Fibroblast of lung (primary cell): ENCODE data around the gene RFTN2. TPM values are rescaled to one million over a fixed set of nuclear protein-coding genes. Genes with fewer than 3 reads are reported as not detected.
"Not testable (repeated sequence)": the region's sequence is repeated elsewhere in the genome, so short reads cannot be mapped to it uniquely, and the experiment has no call there.

ENCODE experiments used
- DNase-seq, 2 donors: peaks; one replicate each; pipeline versions ENCODE4 v3.0.0 to v3.0.0-alpha.2; 2010; ENCODE audit warnings: low read depth in 2 of 2
- H2AFZ ChIP-seq: 2 replicates; pipeline ENCODE4 v1.5.1; 2012; ENCODE audit warnings: low read length, control low read depth, inconsistent platforms
- H3K27ac ChIP-seq: 2 replicates; pipeline ENCODE4 v1.5.1; 2011; ENCODE audit warnings: low read length, control low read depth; ENCODE audit not compliant: insufficient read depth
- H3K27me3 ChIP-seq: 2 replicates; pipeline ENCODE4 v1.5.1; 2011; ENCODE audit warnings: mild to moderate bottlenecking, low read length; ENCODE audit not compliant: control insufficient read depth, insufficient read depth
- H3K36me3 ChIP-seq: 2 replicates; pipeline ENCODE4 v1.5.1; 2011; ENCODE audit warnings: low read length; ENCODE audit not compliant: control insufficient read depth, insufficient read depth
- H3K4me1 ChIP-seq: 2 replicates; pipeline ENCODE4 v1.5.1; 2011; ENCODE audit warnings: low read length; ENCODE audit not compliant: control insufficient read depth, insufficient read depth; ENCODE audit errors: extremely low read depth
- H3K4me2 ChIP-seq: 2 replicates; pipeline ENCODE4 v1.5.1; 2011; ENCODE audit warnings: low read length, control low read depth; ENCODE audit not compliant: insufficient read depth; ENCODE audit errors: extremely low read depth
- H3K4me3 ChIP-seq, 4 experiments: fragments of 200-600 bp in 1 of 4; sonication (generic) in 1 of 4; replicated peaks in 1 of 4; 2 replicates each; pipeline ENCODE4 v1.5.1; 2011 to 2016; ENCODE audit warnings: low read length in 4 of 4, low read depth in 3 of 4, mild to moderate bottlenecking in 3 of 4, control low read depth in 2 of 4, inconsistent platforms in 1 of 4, mixed read lengths in 1 of 4; ENCODE audit not compliant: insufficient read depth in 1 of 4; ENCODE audit errors: control extremely low read depth in 1 of 4
- H3K79me2 ChIP-seq: 2 replicates; pipeline ENCODE4 v1.5.1; 2012; ENCODE audit warnings: mild to moderate bottlenecking, low read length, inconsistent platforms; ENCODE audit not compliant: control insufficient read depth, insufficient read depth
- H3K9ac ChIP-seq: 2 replicates; pipeline ENCODE4 v1.5.1; 2011; ENCODE audit warnings: mild to moderate bottlenecking, low read length, control low read depth; ENCODE audit not compliant: insufficient read depth
- H3K9me3 ChIP-seq: 2 replicates; pipeline ENCODE4 v1.5.1; 2012; ENCODE audit warnings: low read depth, low read length; ENCODE audit not compliant: control insufficient read depth, insufficient read depth
- H4K20me1 ChIP-seq: 2 replicates; pipeline ENCODE4 v1.5.1; 2011; ENCODE audit warnings: low read length; ENCODE audit not compliant: control insufficient read depth, insufficient read depth; ENCODE audit errors: extremely low read depth
- CTCF ChIP-seq, 2 donors: IDR thresholded peaks in 1 of 2; conservative IDR thresholded peaks in 1 of 2; 1 replicate in 1 of 2; 2 replicates in 1 of 2; pipeline ENCODE4 v1.5.1; 2011 to 2012; ENCODE audit warnings: low read length in 2 of 2, control low read depth in 1 of 2, inconsistent platforms in 1 of 2, low read depth in 1 of 2, mild to moderate bottlenecking in 1 of 2
- EZH2 ChIP-seq: IDR thresholded peaks from 2 replicates; pipeline ENCODE4 v1.5.1; 2012; ENCODE audit warnings: low read length, control low read depth, mild to moderate bottlenecking; ENCODE audit errors: missing control alignments
- polyA plus RNA-seq, 2 donors: library from polyadenylated mRNA; depleted of rRNA in 1 of 2; stranded (reverse) in 1 of 2; unstranded in 1 of 2; fragments of >200 nt; gene quantifications; 2 replicates each; pipeline ENCODE4 v1.2.1, GENCODE V29; 2011 to 2012; ENCODE audit warnings: missing spikeins in 1 of 2
- total RNA-seq: library from RNA; depleted of rRNA; stranded (reverse); fragments of >200 nt; gene quantifications from 2 replicates; pipeline ENCODE4 v1.2.1, GENCODE V29; 2014

RFTN2 gene
- total and polyA plus RNA-seq, 2 donors (not counting 1 experiment from before 2014, with no cell fraction given): 0.95 to 10.2 TPM

- H3K27ac ChIP-seq: no peak overlapping the region
- DNase-seq: no peak
- no peaks in the 10 kb centered on the region for H3K9me3 ChIP-seq
- H4K20me1 ChIP-seq: no peaks in the 10 kb centered on the region
- no peak overlapping the region for H2AFZ ChIP-seq
- H3K4me2 ChIP-seq: no peak overlapping the region
- no peak overlapping the region for H3K9ac ChIP-seq
- TF ChIP-seq CTCF (conservative IDR thresholded peaks at IDR 0.05 in 1 of 2, IDR thresholded peaks at IDR 0.05 in 1 of 2; ENCODE audit: low read depth in 1 of 2, low read length in 2 of 2) (no peak), EZH2 (no peak)
- H3K79me2 ChIP-seq: no peaks in the 10 kb centered on the region
- H3K27me3 ChIP-seq: no peaks in the 10 kb centered on the region
- H3K4me1 ChIP-seq: no peaks in the 10 kb centered on the region
- no peaks in the 10 kb centered on the region for H3K36me3 ChIP-seq
- no peak overlapping the region for H3K4me3 ChIP-seq
Observed at GRCh38 chr2:197641666-197642065, 33.7 kb downstream of the RFTN2 start.

- not testable (repeated sequence) for DNase-seq, H3K4me2 ChIP-seq, H4K20me1 ChIP-seq, H2AFZ ChIP-seq, H3K4me1 ChIP-seq, H3K79me2 ChIP-seq, H3K27me3 ChIP-seq, H3K4me3 ChIP-seq, H3K27ac ChIP-seq, H3K9ac ChIP-seq, H3K36me3 ChIP-seq, H3K9me3 ChIP-seq
Observed at GRCh38 chr2:197640571-197641122, 34.7 kb downstream of the RFTN2 start.

DNA sequence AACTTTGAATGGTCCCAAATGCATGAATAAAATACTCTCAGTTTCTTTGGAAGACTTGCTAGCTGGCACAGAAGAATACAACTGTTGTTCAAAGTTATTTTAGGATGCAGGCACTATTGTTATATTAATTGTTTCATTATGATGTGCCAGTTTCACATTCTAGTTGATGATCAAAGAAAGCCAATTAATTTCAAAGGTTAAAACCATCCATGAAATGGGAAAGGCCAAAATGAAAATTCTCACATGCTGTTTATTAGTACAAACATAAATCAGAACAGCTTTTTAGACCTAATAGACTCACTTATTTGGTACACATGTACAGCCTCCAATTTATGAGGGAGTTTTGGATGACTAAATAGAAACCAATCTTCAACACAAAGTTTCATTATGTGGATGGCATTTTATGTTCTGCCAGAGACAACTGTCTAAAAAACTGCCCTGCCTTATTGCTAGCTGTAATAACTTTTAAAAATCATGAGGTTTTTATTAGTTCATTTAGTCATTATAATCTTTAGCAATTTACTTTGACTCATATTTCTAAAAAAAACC is 42.2 kb downstream of the RFTN2 start:
- H3K27me3 ChIP-seq: no peaks in the 10 kb centered on the region
- no peak overlapping the region for H3K4me2 ChIP-seq
- H3K9me3 ChIP-seq: no peaks in the 10 kb centered on the region
- H3K4me3 ChIP-seq: no peak overlapping the region
- no peaks in the 10 kb centered on the region for H3K36me3 ChIP-seq
- H4K20me1 ChIP-seq: no peaks in the 10 kb centered on the region
- H3K27ac ChIP-seq: no peak overlapping the region
- no peak for DNase-seq
- H2AFZ ChIP-seq: no peak overlapping the region
- H3K9ac ChIP-seq: no peak overlapping the region
- H3K79me2 ChIP-seq: no peaks in the 10 kb centered on the region
- no peak for TF ChIP-seq EZH2
- no peak for TF ChIP-seq CTCF (conservative IDR thresholded peaks at IDR 0.05 in 1 of 2, IDR thresholded peaks at IDR 0.05 in 1 of 2; ENCODE audit: low read depth in 1 of 2, low read length in 2 of 2)
- H3K4me1 ChIP-seq: no peaks in the 10 kb centered on the region
